HepG2 (cell line): Measurements from ENCODE around the gene PAX7. TPM values are rescaled to one million over a fixed set of nuclear protein-coding genes. Genes with fewer than 3 reads are reported as not detected.
"Not testable (repeated sequence)": the region's sequence is repeated elsewhere in the genome, so short reads cannot be mapped to it uniquely, and the experiment has no call there.

ENCODE experiments used
- ATAC-seq: fragments of 200-7000 bp; cut with Tn5 transposase; 3 replicates; pipeline ENCODE4 v1.9.1; 2020; ENCODE audit warnings: mild to moderate bottlenecking, moderate library complexity
- BruUV-seq: library from RNA; stranded (reverse); fragments of 400-500 nt; replicated peaks from 2 replicates; lab custom pipeline; 2021; lab: Mats Ljungman, UMichigan
- CTCF ChIA-PET: fragments of 300-600 bp; formaldehyde crosslinking; extraction: SDS; loops from one replicate; lab custom pipeline; 2021; ENCODE audit warnings: low total read pairs, inconsistent platforms, low intra/inter-chr PET ratio; lab: Yijun Ruan, JAX
- POLR2A ChIA-PET: fragments of 350-600 bp; sonication (Branson Sonifier 250); formaldehyde crosslinking; loops from one replicate; lab custom pipeline; 2020; ENCODE audit warnings: antibody characterized with exemption, inconsistent platforms; lab: Yijun Ruan, JAX
- DNase-seq: peaks from one replicate; pipeline ENCODE4 v3.0.0-alpha.2; 2015; ENCODE audit warnings: low spot score
- FAIRE-seq: peaks from 3 replicates; lab custom pipeline; 2011; peaks lifted over from hg19 to GRCh38; lab: Jason Lieb, UNC
- H2AFZ ChIP-seq: one replicate; pipeline ENCODE4 v1.6.1; 2011; ENCODE audit warnings: low read length, inconsistent platforms
- H3K27ac ChIP-seq: fragments of 300-600 bp; 3 replicates; pipeline ENCODE4 v1.8.0; 2011; ENCODE audit warnings: mixed run types, mild to moderate bottlenecking, mixed read lengths, low read length, inconsistent platforms; ENCODE audit not compliant: insufficient read depth; ENCODE audit errors: extremely low read length
- H3K27me3 ChIP-seq, 2 experiments: fragments of 200-600 bp in 1 of 2; 2 replicates in 1 of 2; 3 replicates in 1 of 2; pipeline versions ENCODE4 v1.6.0 to v1.8.0; 2011; ENCODE audit warnings: low read length in 2 of 2, mild to moderate bottlenecking in 2 of 2, moderate library complexity in 2 of 2, inconsistent platforms in 1 of 2; ENCODE audit not compliant: insufficient read depth in 2 of 2, control insufficient read depth in 1 of 2
- H3K36me3 ChIP-seq, 2 experiments: fragments of 200-600 bp in 1 of 2; replicated peaks in 1 of 2; 2 replicates in 1 of 2; 3 replicates in 1 of 2; pipeline versions ENCODE4 v1.5.1 to v1.8.0; 2011; ENCODE audit warnings: low read length in 2 of 2, inconsistent platforms in 1 of 2; ENCODE audit not compliant: insufficient read depth in 2 of 2, control insufficient read depth in 1 of 2
- H3K4me1 ChIP-seq: 2 replicates; pipeline ENCODE4 v1.5.1; 2012; ENCODE audit warnings: low read length, inconsistent platforms; ENCODE audit not compliant: insufficient read depth
- H3K4me2 ChIP-seq: 2 replicates; pipeline ENCODE4 v1.6.0; 2011; ENCODE audit warnings: low read depth, low read length, inconsistent platforms
- H3K4me3 ChIP-seq, 3 experiments: fragments of 200-600 bp in 1 of 3; sonication (generic), shearing (Covaris generic) in 1 of 3; replicated peaks in 1 of 3; 2 replicates each; pipeline ENCODE4 v1.5.1; 2011 to 2016; ENCODE audit warnings: low read length in 3 of 3, inconsistent platforms in 2 of 3, low read depth in 2 of 3, mild to moderate bottlenecking in 2 of 3, control low read depth in 1 of 3, mixed read lengths in 1 of 3; ENCODE audit not compliant: insufficient read depth in 1 of 3
- H3K79me2 ChIP-seq: one replicate; pipeline ENCODE4 v1.6.1; 2011; ENCODE audit warnings: low read length, inconsistent platforms; ENCODE audit not compliant: insufficient read depth
- H3K9ac ChIP-seq: 2 replicates; pipeline ENCODE4 v1.6.0; 2011; ENCODE audit warnings: mild to moderate bottlenecking, low read depth, low read length, inconsistent platforms; ENCODE audit not compliant: insufficient read depth
- H3K9me3 ChIP-seq: 2 replicates; pipeline ENCODE4 v1.5.1; 2012; ENCODE audit warnings: mild to moderate bottlenecking, low read length
- H4K20me1 ChIP-seq: 2 replicates; pipeline ENCODE4 v1.6.0; 2011; ENCODE audit warnings: inconsistent platforms, mild to moderate bottlenecking, low read length, moderate library complexity; ENCODE audit not compliant: insufficient read depth
- MEF2D ChIP-seq: sonication (generic); formaldehyde crosslinking; IDR thresholded peaks from 2 replicates; pipeline ENCODE4 v1.5.1; 2020; ENCODE audit warnings: mild to moderate bottlenecking, missing genetic modification reagents
- THAP8 ChIP-seq: sonication (generic); formaldehyde crosslinking; IDR thresholded peaks from 2 replicates; pipeline ENCODE4 v1.5.1; 2020; ENCODE audit warnings: missing genetic modification reagents, mild to moderate bottlenecking, borderline replicate concordance
- ZNF251 ChIP-seq: sonication (generic); formaldehyde crosslinking; IDR thresholded peaks from 2 replicates; pipeline ENCODE4 v1.9.0; 2021; ENCODE audit warnings: mild to moderate bottlenecking, missing genetic modification reagents
- ZNF281 ChIP-seq: sonication (generic); formaldehyde crosslinking; IDR thresholded peaks from 2 replicates; pipeline ENCODE4 v1.4.0; 2020; ENCODE audit warnings: missing genetic modification reagents, borderline replicate concordance
- ZNF883 ChIP-seq: sonication (generic); formaldehyde crosslinking; IDR thresholded peaks from 2 replicates; pipeline ENCODE4 v1.5.1; 2020; ENCODE audit warnings: mild to moderate bottlenecking, missing genetic modification reagents; ENCODE audit errors: not compliant biosample characterization
- WGBS: methylation state at CpG from one replicate; pipeline ENCODE4 v1.1.6; 2017; ENCODE audit warnings: low lambda C conversion rate; 5-methylcytosine and 5-hydroxymethylcytosine counted together
- in situ Hi-C: cut with HindIII; loops from 2 replicates; pipeline ENCODE4 v1.10.0; 2017; ENCODE audit warnings: low pct_unique_long_range_greater_than_20kb; ENCODE audit not compliant: extremely low pct_ligation_motif_present
- intact Hi-C: fragments of 100-400 bp; cut with micrococcal nuclease; formaldehyde crosslinking; loops from one replicate; pipeline ENCODE4 v1.10.0; 2022; ENCODE audit not compliant: unreplicated experiment
- polyA plus RNA-seq, 8 experiments: library from polyadenylated mRNA; depleted of rRNA in 3 of 8; stranded (reverse) in 7 of 8; unstranded in 1 of 8; fragments of >200 nt; fragmentation: Illumina TruSeq in 4 of 8; extraction: Trizol in 4 of 8; gene quantifications; 2 replicates each; pipeline versions ENCODE4 v1.2.1 to v1.2.3, GENCODE V29; 2011 to 2016; ENCODE audit warnings: low read depth in 4 of 8, missing spikeins in 1 of 8, mixed read lengths in 1 of 8; ENCODE audit not compliant: insufficient read depth in 1 of 8
- total RNA-seq, 5 experiments: library from RNA; depleted of rRNA; stranded (reverse); fragments of >200 nt; fragmentation: Illumina TruSeq; extraction: Trizol; gene quantifications; 2 replicates each; pipeline ENCODE4 v1.2.3, GENCODE V29; 2016; ENCODE audit warnings: low read depth in 1 of 5
- TF ChIP-seq, protein P1 (sequence below): IDR thresholded peaks from 2 replicates; pipeline ENCODE4 v1.6.1; 2016; ENCODE audit warnings: low read depth, missing genetic modification reagents, missing compliant biosample characterization
- TF ChIP-seq, protein P2 (sequence below), 2 experiments: sonication (generic) in 1 of 2; formaldehyde crosslinking in 1 of 2; IDR thresholded peaks; 2 replicates each; pipeline versions ENCODE4 v1.4.0 to v1.6.1; 2016 to 2020; ENCODE audit warnings: borderline replicate concordance in 1 of 2, low read depth in 1 of 2, mild to moderate bottlenecking in 1 of 2, missing genetic modification reagents in 1 of 2

PAX7 gene
- total and polyA plus RNA-seq, 2 of the 13 experiments (the other 11 are each of a cell fraction or from before 2014, with no cell fraction given), result not detected

DNA sequence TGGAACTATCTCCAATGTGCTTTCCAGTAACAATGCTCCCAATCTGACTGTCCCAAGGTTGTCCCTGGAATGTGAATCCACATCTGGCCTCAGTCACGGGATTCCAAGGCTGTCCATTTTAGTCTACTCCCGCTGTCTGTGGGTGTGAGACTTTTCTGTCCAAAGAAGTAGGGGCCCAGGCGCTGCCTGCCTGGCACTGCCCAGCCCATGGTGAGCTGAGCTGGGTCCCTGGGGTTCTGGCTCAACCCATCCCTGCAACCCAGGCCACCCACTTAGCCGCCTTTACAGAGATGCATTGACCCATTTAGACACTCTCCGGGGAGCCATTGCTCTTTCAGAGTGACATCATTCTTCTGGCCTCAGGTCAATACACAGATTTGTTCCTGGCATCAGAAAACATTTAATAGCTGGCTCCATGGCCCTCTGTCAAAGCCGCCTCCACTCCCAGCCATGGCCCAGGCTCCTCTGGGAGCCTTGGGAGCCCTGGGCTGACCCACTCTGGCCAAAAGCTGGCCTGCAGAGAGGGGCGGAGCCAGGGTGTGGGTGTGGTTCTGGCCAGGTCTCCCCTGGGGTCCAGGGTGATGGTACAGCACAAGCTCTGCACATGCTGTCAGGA is 47.2 kb upstream of the PAX7 start (continued):
- TF ChIP-seq, protein P1, sequence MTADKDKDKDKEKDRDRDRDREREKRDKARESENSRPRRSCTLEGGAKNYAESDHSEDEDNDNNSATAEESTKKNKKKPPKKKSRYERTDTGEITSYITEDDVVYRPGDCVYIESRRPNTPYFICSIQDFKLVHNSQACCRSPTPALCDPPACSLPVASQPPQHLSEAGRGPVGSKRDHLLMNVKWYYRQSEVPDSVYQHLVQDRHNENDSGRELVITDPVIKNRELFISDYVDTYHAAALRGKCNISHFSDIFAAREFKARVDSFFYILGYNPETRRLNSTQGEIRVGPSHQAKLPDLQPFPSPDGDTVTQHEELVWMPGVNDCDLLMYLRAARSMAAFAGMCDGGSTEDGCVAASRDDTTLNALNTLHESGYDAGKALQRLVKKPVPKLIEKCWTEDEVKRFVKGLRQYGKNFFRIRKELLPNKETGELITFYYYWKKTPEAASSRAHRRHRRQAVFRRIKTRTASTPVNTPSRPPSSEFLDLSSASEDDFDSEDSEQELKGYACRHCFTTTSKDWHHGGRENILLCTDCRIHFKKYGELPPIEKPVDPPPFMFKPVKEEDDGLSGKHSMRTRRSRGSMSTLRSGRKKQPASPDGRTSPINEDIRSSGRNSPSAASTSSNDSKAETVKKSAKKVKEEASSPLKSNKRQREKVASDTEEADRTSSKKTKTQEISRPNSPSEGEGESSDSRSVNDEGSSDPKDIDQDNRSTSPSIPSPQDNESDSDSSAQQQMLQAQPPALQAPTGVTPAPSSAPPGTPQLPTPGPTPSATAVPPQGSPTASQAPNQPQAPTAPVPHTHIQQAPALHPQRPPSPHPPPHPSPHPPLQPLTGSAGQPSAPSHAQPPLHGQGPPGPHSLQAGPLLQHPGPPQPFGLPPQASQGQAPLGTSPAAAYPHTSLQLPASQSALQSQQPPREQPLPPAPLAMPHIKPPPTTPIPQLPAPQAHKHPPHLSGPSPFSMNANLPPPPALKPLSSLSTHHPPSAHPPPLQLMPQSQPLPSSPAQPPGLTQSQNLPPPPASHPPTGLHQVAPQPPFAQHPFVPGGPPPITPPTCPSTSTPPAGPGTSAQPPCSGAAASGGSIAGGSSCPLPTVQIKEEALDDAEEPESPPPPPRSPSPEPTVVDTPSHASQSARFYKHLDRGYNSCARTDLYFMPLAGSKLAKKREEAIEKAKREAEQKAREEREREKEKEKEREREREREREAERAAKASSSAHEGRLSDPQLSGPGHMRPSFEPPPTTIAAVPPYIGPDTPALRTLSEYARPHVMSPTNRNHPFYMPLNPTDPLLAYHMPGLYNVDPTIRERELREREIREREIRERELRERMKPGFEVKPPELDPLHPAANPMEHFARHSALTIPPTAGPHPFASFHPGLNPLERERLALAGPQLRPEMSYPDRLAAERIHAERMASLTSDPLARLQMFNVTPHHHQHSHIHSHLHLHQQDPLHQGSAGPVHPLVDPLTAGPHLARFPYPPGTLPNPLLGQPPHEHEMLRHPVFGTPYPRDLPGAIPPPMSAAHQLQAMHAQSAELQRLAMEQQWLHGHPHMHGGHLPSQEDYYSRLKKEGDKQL, result no peak
- TF ChIP-seq ZNF883, result no peak
- TF ChIP-seq, protein P2, sequence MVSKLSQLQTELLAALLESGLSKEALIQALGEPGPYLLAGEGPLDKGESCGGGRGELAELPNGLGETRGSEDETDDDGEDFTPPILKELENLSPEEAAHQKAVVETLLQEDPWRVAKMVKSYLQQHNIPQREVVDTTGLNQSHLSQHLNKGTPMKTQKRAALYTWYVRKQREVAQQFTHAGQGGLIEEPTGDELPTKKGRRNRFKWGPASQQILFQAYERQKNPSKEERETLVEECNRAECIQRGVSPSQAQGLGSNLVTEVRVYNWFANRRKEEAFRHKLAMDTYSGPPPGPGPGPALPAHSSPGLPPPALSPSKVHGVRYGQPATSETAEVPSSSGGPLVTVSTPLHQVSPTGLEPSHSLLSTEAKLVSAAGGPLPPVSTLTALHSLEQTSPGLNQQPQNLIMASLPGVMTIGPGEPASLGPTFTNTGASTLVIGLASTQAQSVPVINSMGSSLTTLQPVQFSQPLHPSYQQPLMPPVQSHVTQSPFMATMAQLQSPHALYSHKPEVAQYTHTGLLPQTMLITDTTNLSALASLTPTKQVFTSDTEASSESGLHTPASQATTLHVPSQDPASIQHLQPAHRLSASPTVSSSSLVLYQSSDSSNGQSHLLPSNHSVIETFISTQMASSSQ (IDR thresholded peaks at IDR 0.05; ENCODE audit: low read depth), result no peak
- TF ChIP-seq, protein P2 (CRISPR knock-in tag; IDR thresholded peaks at IDR 0.05; ENCODE audit: borderline replicate concordance), result no peak
- no peak for TF ChIP-seq ZNF281
- TF ChIP-seq THAP8 (CRISPR knock-in tag), result no peak
- no peak for TF ChIP-seq MEF2D (CRISPR knock-in tag)
- TF ChIP-seq ZNF251, result no peak

- WGBS, result 0% methylated on average over 3 of the region's 4 CpGs
- in situ Hi-C loops, POLR2A ChIA-PET, FAIRE-seq, H3K4me3 ChIP-seq, H3K4me1 ChIP-seq, H2AFZ ChIP-seq, H3K4me2 ChIP-seq, H3K79me2 ChIP-seq, H3K9me3 ChIP-seq, H3K9ac ChIP-seq, intact Hi-C loops, H3K27ac ChIP-seq, H4K20me1 ChIP-seq, BruUV-seq, ATAC-seq, DNase-seq, CTCF ChIA-PET, H3K27me3 ChIP-seq, H3K36me3 ChIP-seq: not testable (repeated sequence)
These were observed 44.6 kb upstream of the PAX7 start for GRCh38 chr1:18586016-18586415.
